GM21367 (cell line): ENCODE data around the gene OR2AG1.
"Not testable (repeated sequence)": the region's sequence is repeated elsewhere in the genome, so short reads cannot be mapped to it uniquely, and the experiment has no call there.

Source experiments
- ATAC-seq: cut with Tn5 transposase; IDR thresholded peaks from one replicate; pipeline ENCODE4 v1.9.1; 2021; ENCODE audit not compliant: unreplicated experiment

The OR2AG1 gene

GRCh38 chr11:6790546-6790945 is 7.7 kb downstream of the OR2AG1 start:
- ATAC-seq: no peak

- ATAC-seq: no peak
Observed at GRCh38 chr11:6794639-6795038, 11.8 kb downstream of the OR2AG1 start.

GRCh38 chr11:6799402-6799801 is 16.6 kb downstream of the OR2AG1 start, which contains the start of gene OR6A2:
Gene OR6A2 (minus strand): TSS chr11:6799689. CDS start chr11:6795708, 3,981 bp downstream.
- no peak for ATAC-seq

- not testable (repeated sequence) for ATAC-seq
Observed at GRCh38 chr11:6801075-6801474, 18.3 kb downstream of the OR2AG1 start.

GRCh38 chr11:6812390-6813005 is 29.7 kb downstream of the OR2AG1 start:
- ATAC-seq: peak; percentile 89

- ATAC-seq: no peak
Observed at GRCh38 chr11:6813656-6814055, 30.8 kb downstream of the OR2AG1 start.

- no peak for ATAC-seq
Observed at GRCh38 chr11:6817694-6818093, 34.9 kb downstream of the OR2AG1 start.

GRCh38 chr11:6818967-6819366 is 36.1 kb downstream of the OR2AG1 start:
- no peak for ATAC-seq

GRCh38 chr11:6824136-6824823 is 41.5 kb downstream of the OR2AG1 start:
- no peak for ATAC-seq

GRCh38 chr11:6825231-6825744 is 42.5 kb downstream of the OR2AG1 start:
- ATAC-seq: no peak

- ATAC-seq: no peak
Observed at GRCh38 chr11:6828103-6828502, 45.3 kb downstream of the OR2AG1 start.

GRCh38 chr11:6833356-6833755 is 50.5 kb downstream of the OR2AG1 start:
- no peak for ATAC-seq

GRCh38 chr11:6834021-6834420 is 51.2 kb downstream of the OR2AG1 start:
- no peak for ATAC-seq
